DOHH2 (cell line): Measurements from ENCODE around the gene KRTAP6-3.

Experiments used
- H3F3A ChIP-seq: fragments of 200-600 bp; sonication (generic), shearing (Covaris generic); 2 replicates; pipeline ENCODE4 v1.6.0; 2016; ENCODE audit warnings: antibody characterized with exemption, mild to moderate bottlenecking; ENCODE audit not compliant: control insufficient read depth, insufficient read depth
- H3K27ac ChIP-seq: fragments of 200-600 bp; sonication (generic); 2 replicates; pipeline ENCODE4 v1.5.1; 2014; ENCODE audit warnings: low read depth, mild to moderate bottlenecking, low read length, moderate library complexity
- H3K27me3 ChIP-seq: fragments of 200-600 bp; sonication (generic); 2 replicates; pipeline ENCODE4 v1.6.1; 2014; ENCODE audit warnings: mild to moderate bottlenecking, low read length, mixed read lengths; ENCODE audit not compliant: control insufficient read depth
- H3K36me3 ChIP-seq: fragments of 200-600 bp; sonication (generic); 2 replicates; pipeline ENCODE4 v1.6.1; 2014; ENCODE audit warnings: mild to moderate bottlenecking, low read length, moderate library complexity, mixed read lengths; ENCODE audit not compliant: control insufficient read depth
- H3K4me1 ChIP-seq: fragments of 200-600 bp; sonication (generic); 2 replicates; pipeline ENCODE4 v1.6.1; 2014; ENCODE audit warnings: mild to moderate bottlenecking, low read length, mixed read lengths; ENCODE audit not compliant: control insufficient read depth
- H3K4me2 ChIP-seq: fragments of 200-600 bp; sonication (generic); 2 replicates; pipeline ENCODE4 v1.6.0; 2014; ENCODE audit warnings: mild to moderate bottlenecking, low read length, moderate library complexity
- H3K4me3 ChIP-seq: fragments of 200-600 bp; sonication (generic); 2 replicates; pipeline ENCODE4 v1.5.1; 2014; ENCODE audit warnings: mild to moderate bottlenecking, low read length, mixed read lengths
- H3K79me2 ChIP-seq: fragments of 200-600 bp; sonication (generic); 2 replicates; pipeline ENCODE4 v1.6.1; 2014; ENCODE audit warnings: mild to moderate bottlenecking, low read length, mixed read lengths; ENCODE audit not compliant: control insufficient read depth
- H3K9me2 ChIP-seq: fragments of 200-600 bp; sonication (generic); replicated peaks from 2 replicates; pipeline ENCODE4 v1.6.1; 2014; ENCODE audit warnings: mild to moderate bottlenecking, low read length, mixed read lengths; ENCODE audit not compliant: control insufficient read depth
- H3K9me3 ChIP-seq: fragments of 200-600 bp; sonication (generic); 2 replicates; pipeline ENCODE4 v1.6.1; 2014; ENCODE audit warnings: antibody characterized with exemption, low read length, mixed read lengths; ENCODE audit not compliant: control insufficient read depth, insufficient read depth
- H4K20me1 ChIP-seq: fragments of 200-600 bp; sonication (generic); 2 replicates; pipeline ENCODE4 v1.6.0; 2014; ENCODE audit warnings: low read depth, mild to moderate bottlenecking, antibody characterized with exemption, low read length, moderate library complexity; ENCODE audit not compliant: control insufficient read depth, insufficient read depth
- CTCF ChIP-seq: fragments of 200-600 bp; sonication (generic); IDR thresholded peaks from one replicate; pipeline ENCODE4 v1.5.1; 2014; ENCODE audit warnings: antibody characterized with exemption, mild to moderate bottlenecking, low read depth, low read length; ENCODE audit not compliant: poor library complexity, severe bottlenecking
- EZH2phosphoT487 ChIP-seq: fragments of 200-600 bp; sonication (generic); IDR thresholded peaks from 2 replicates; pipeline ENCODE4 v1.6.1; 2017; ENCODE audit warnings: borderline replicate concordance, mild to moderate bottlenecking, antibody characterized with exemption, low read length, moderate library complexity, mixed read lengths

The KRTAP6-3 gene

GRCh38 chr21:30582870-30583269, 9.4 kb upstream of the KRTAP6-3 start:
- H3K36me3 ChIP-seq = no peaks in the 10 kb centered on the region
- H3K27me3 ChIP-seq = no peaks in the 10 kb centered on the region
- TF ChIP-seq EZH2phosphoT487 (no peak), CTCF (no peak)
- H3K79me2 ChIP-seq = no peaks in the 10 kb centered on the region
- H3K4me2 ChIP-seq = no peak overlapping the region
- H3K27ac ChIP-seq = no peak overlapping the region
- no peaks in the 10 kb centered on the region for H4K20me1 ChIP-seq
- H3K9me2 ChIP-seq = no peaks in the 10 kb centered on the region
- no peaks in the 10 kb centered on the region for H3F3A ChIP-seq
- no peaks in the 10 kb centered on the region for H3K9me3 ChIP-seq
- no peaks in the 10 kb centered on the region for H3K4me1 ChIP-seq
- H3K4me3 ChIP-seq = no peak overlapping the region

- Histone ChIP-seq H3K9me3 (no peaks in the 10 kb centered on the region), H4K20me1 (no peaks in the 10 kb centered on the region), H3K4me1 (no peaks in the 10 kb centered on the region), H3K79me2 (no peaks in the 10 kb centered on the region), H3F3A (no peaks in the 10 kb centered on the region), H3K27ac (no peak within 1 kb of the TSS), H3K36me3 (no peaks in the 10 kb centered on the region), H3K27me3 (no peaks in the 10 kb centered on the region), H3K9me2 (no peaks in the 10 kb centered on the region), H3K4me3 (no peak within 1 kb of the TSS), H3K4me2 (no peak within 1 kb of the TSS)
- no peak for TF ChIP-seq EZH2phosphoT487
- no peak for TF ChIP-seq CTCF
Observed at GRCh38 chr21:30590297-30590696, 1.9 kb upstream of the KRTAP6-3 start, which contains the start of gene KRTAP22-2. Gene KRTAP22-2 (minus strand): TSS chr21:30590397.

GRCh38 chr21:30598802-30599201, 6.6 kb downstream of the KRTAP6-3 start, which contains the start of gene KRTAP6-2:
Gene KRTAP6-2 (minus strand): TSS chr21:30598902. CDS start chr21:30598874, 28 bp downstream.
- Histone ChIP-seq H3K4me3 (no peak within 1 kb of the TSS), H3K9me2 (no peaks in the 10 kb centered on the region), H3K27me3 (no peaks in the 10 kb centered on the region), H3K79me2 (no peaks in the 10 kb centered on the region), H3F3A (no peaks in the 10 kb centered on the region), H3K27ac (no peak within 1 kb of the TSS), H3K36me3 (no peaks in the 10 kb centered on the region), H4K20me1 (no peaks in the 10 kb centered on the region), H3K4me2 (no peak within 1 kb of the TSS), H3K9me3 (no peaks in the 10 kb centered on the region), H3K4me1 (no peaks in the 10 kb centered on the region)
- no peak for TF ChIP-seq CTCF
- TF ChIP-seq EZH2phosphoT487 = no peak

- Histone ChIP-seq H3F3A (no peaks in the 10 kb centered on the region), H4K20me1 (no peaks in the 10 kb centered on the region), H3K4me2 (no peak within 1 kb of the TSS), H3K27ac (no peak within 1 kb of the TSS), H3K4me3 (no peak within 1 kb of the TSS), H3K9me3 (no peaks in the 10 kb centered on the region), H3K27me3 (no peaks in the 10 kb centered on the region), H3K36me3 (no peaks in the 10 kb centered on the region), H3K79me2 (no peaks in the 10 kb centered on the region), H3K9me2 (no peaks in the 10 kb centered on the region), H3K4me1 (no peaks in the 10 kb centered on the region)
- TF ChIP-seq EZH2phosphoT487 (no peak), CTCF (no peak)
Observed at GRCh38 chr21:30600787-30601186, 8.5 kb downstream of the KRTAP6-3 start, which contains the start of gene KRTAP22-1. Gene KRTAP22-1 (plus strand): TSS chr21:30601087.
